ENCODE measurements around the gene KIF3C.
"Not testable (repeated sequence)": the region's sequence is repeated elsewhere in the genome, so short reads cannot be mapped to it uniquely, and the experiment has no call there.

KIF3C gene

DNA sequence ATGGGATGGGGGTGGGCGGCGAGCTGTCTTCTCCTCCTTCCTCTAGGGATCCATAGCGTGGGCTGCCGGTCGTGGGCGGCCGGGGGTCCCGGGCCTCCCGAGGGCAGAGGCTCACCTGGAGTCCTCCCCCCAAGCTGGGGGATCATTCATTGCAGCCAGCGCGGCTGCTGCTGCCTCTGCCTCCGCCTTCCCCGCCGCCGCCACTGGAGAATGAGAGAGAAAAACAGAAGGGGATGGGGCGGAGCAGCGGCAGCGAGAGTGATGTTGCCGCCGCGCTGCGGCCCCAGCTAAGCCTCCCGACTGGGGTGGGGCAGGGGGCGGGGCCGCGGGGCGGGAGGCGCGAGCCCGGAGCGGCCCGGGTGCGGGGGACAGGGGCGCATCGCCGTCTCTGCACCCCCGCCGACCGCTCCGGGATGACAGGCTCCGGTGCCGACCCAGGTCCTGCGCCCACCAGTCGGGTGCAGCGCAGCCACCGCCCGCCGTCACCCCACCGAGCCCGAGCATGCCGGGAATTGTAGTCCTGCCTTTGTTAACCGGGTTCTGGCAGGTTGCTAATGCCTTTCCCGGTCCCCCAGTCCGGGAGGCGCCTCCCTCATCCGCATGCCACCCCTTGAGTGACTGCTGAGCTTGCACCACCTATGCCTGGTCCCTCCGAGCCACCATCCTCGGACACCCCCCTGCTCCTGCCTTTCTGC is at the start of gene KIF3C:
KIF3C (minus strand) TSS at position 225 of the 695 bp plus-strand sequence. CDS start 580 bp downstream, outside the sequence.
- Histone ChIP-seq H3K4me3 (ENCODE audit: low read depth in 1 of 2, low read length in 2 of 2) (peak within 1 kb of the TSS; percentile 70 to 79), H3K4me1 (ENCODE audit: insufficient read depth, low read length) (peaks cover 42% of the 10 kb centered on the region), H3K36me3 (ENCODE audit: insufficient read depth, low read length) (no peaks in the 10 kb centered on the region), H3K27me3 (ENCODE audit: control insufficient read depth in 1 of 2, insufficient read depth in 2 of 2, low read length in 2 of 2) (no peaks in the 10 kb centered on the region), H3K9me3 (ENCODE audit: low read length) (no peaks in the 10 kb centered on the region), H3K27ac (ENCODE audit: low read depth, low read length) (peak within 1 kb of the TSS; percentile 77), H3K9ac (ENCODE audit: low read length) (peak within 1 kb of the TSS; percentile 27)

DNA sequence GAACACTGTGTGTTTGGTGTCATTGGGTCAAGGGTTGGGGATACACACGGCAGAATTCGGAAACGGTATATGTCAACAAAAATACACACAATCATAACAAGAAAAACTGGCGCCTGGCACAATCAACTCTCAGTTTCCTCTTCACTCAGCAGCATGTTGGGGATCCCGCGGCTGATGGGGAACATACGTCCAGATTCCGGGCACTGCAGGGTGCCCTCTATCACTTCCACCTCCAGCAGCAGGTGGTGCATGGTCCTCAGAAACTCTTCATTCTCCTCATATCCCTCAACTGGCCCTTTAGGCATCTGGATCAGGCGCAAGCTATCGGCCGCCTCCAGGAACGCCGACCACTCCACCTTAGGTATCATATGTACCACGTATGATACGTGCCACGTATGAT is 45.8 kb upstream of the KIF3C start:
- H3K36me3 ChIP-seq (ENCODE audit: insufficient read depth, low read length); H3K9ac ChIP-seq (ENCODE audit: low read length); H3K4me1 ChIP-seq (ENCODE audit: insufficient read depth, low read length); H3K27me3 ChIP-seq (ENCODE audit: control insufficient read depth in 1 of 2, insufficient read depth in 2 of 2, low read length in 2 of 2); H3K27ac ChIP-seq (ENCODE audit: low read depth, low read length); H3K4me3 ChIP-seq (ENCODE audit: low read depth in 1 of 2, low read length in 2 of 2); H3K9me3 ChIP-seq (ENCODE audit: low read length): not testable (repeated sequence)

DNA sequence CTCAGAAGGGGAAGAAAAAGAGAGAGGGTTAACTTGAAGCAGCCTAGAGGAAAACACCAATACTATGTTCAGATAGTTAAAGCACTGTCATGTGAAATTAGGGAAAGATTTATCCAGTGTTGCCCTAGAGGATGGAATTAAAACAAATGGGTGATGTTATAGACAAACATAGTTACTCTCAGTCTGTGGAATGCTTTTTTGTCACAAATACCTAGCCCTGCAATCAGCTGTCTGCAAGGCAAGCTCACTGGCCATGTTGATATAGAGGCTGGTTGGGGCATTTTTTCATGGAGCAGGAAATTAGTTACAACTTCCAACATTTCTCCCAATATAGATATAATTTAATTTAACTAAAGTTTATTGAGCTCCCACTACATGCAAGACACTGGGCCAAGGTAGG is 43.2 kb upstream of the KIF3C start:
- Histone ChIP-seq H3K27me3 (ENCODE audit: control insufficient read depth in 1 of 2, insufficient read depth in 2 of 2, low read length in 2 of 2) (no peaks in the 10 kb centered on the region), H3K27ac (ENCODE audit: low read depth, low read length) (no peak overlapping the region), H3K4me1 (ENCODE audit: insufficient read depth, low read length) (no peaks in the 10 kb centered on the region), H3K4me3 (ENCODE audit: low read depth in 1 of 2, low read length in 2 of 2) (no peak overlapping the region), H3K9ac (ENCODE audit: low read length) (no peak overlapping the region), H3K9me3 (ENCODE audit: low read length) (no peaks in the 10 kb centered on the region), H3K36me3 (ENCODE audit: insufficient read depth, low read length) (no peaks in the 10 kb centered on the region)

DNA sequence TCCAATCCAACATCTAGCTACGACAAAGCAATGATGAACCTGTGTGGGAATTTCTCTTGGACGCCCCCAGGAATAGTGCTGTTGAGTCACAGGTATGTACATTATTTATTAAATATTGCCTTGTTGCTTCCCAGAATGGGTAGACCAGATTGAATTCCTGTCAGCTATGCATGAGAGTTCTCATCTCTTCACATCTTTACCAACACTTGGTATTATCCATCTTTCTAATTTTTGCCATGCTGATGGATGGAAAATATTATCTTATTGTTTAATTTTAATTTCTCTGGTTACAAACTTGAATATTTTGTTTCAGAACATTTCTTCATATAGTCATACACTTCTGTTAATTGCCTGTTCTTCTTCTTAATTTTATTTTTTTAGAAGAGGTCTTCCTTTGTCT is 42.0 kb upstream of the KIF3C start:
- Histone ChIP-seq H3K9ac (ENCODE audit: low read length) (no peak overlapping the region), H3K4me1 (ENCODE audit: insufficient read depth, low read length) (no peaks in the 10 kb centered on the region), H3K27ac (ENCODE audit: low read depth, low read length) (no peak overlapping the region), H3K9me3 (ENCODE audit: low read length) (no peaks in the 10 kb centered on the region), H3K4me3 (ENCODE audit: low read depth in 1 of 2, low read length in 2 of 2) (no peak overlapping the region), H3K27me3 (ENCODE audit: control insufficient read depth in 1 of 2, insufficient read depth in 2 of 2, low read length in 2 of 2) (no peaks in the 10 kb centered on the region), H3K36me3 (ENCODE audit: insufficient read depth, low read length) (no peaks in the 10 kb centered on the region)

DNA sequence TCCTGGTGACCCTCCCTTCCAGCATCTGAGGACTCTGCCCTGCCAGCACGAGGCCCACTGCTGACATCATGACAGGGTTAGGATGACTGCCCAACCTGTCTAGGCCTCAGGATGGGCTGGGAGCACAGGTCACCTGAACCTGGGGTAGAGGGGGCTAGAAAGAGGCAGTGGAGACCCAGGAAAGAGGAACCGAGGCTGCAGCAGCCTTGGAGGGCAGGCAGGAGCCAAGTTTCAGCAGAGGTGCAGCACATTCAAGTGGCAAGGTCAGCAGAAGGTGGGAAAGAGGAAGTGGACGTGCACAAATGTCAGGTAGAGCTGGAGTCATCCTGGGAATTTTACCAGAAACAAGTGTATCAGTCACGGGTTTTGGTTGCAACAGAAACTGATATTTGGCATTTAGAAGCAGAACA is 37.9 kb upstream of the KIF3C start:
- Histone ChIP-seq H3K27ac (ENCODE audit: low read depth, low read length) (no peak overlapping the region), H3K36me3 (ENCODE audit: insufficient read depth, low read length) (no peaks in the 10 kb centered on the region), H3K27me3 (ENCODE audit: control insufficient read depth in 1 of 2, insufficient read depth in 2 of 2, low read length in 2 of 2) (no peaks in the 10 kb centered on the region), H3K4me1 (ENCODE audit: insufficient read depth, low read length) (peaks cover 11% of the 10 kb centered on the region), H3K9ac (ENCODE audit: low read length) (no peak overlapping the region), H3K9me3 (ENCODE audit: low read length) (no peaks in the 10 kb centered on the region), H3K4me3 (ENCODE audit: low read depth in 1 of 2, low read length in 2 of 2) (no peak overlapping the region)

DNA sequence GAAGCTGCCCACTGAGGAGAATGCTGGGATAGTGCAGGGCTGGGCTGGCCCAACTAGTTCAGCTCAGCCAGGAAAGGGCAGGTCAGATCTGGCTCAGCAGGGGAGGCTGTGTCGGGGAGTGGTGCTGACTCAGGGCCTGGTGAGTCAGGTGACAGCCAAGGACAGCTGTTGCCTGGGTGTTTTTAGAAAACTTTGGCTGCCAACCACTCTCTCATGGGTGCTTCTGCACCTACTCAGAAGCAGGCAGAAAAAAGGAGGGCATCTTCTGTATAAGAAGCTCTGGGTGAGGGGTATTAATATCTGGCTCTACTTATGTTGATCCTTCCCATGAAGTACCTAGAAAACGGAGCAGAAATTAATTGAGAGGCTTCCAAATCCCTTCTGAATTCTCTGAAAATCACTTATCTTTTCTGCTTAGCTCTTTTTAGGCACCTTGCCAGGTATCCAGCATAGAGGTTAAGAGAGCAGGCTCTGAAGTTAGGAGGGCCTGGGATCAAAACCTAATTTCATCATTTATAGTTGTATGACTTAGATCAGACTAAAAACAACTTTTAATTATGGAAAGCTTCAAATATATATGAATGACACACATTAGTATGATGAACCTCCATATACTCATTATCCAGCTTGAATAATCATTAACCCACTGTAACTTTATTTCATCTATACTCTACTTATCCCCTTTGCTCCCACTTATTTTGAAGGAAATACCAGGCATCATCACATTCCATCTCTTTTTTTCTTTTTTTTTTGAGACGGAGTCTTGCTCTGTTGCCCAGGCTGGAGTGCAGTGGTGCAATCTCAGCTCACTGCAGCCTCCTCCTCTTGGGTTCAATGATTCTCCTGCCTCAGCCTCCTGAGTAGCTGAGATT is 36.1 kb upstream of the KIF3C start:
- H3K9me3 ChIP-seq (ENCODE audit: low read length): no peaks in the 10 kb centered on the region
- H3K27ac ChIP-seq (ENCODE audit: low read depth, low read length): no peak overlapping the region
- H3K36me3 ChIP-seq (ENCODE audit: insufficient read depth, low read length): no peaks in the 10 kb centered on the region
- peaks cover 11% of the 10 kb centered on the region for H3K4me1 ChIP-seq (ENCODE audit: insufficient read depth, low read length)
- H3K9ac ChIP-seq (ENCODE audit: low read length): no peak overlapping the region
- H3K4me3 ChIP-seq (ENCODE audit: low read depth in 1 of 2, low read length in 2 of 2): no peak overlapping the region
- no peaks in the 10 kb centered on the region for H3K27me3 ChIP-seq (ENCODE audit: control insufficient read depth in 1 of 2, insufficient read depth in 2 of 2, low read length in 2 of 2)

DNA sequence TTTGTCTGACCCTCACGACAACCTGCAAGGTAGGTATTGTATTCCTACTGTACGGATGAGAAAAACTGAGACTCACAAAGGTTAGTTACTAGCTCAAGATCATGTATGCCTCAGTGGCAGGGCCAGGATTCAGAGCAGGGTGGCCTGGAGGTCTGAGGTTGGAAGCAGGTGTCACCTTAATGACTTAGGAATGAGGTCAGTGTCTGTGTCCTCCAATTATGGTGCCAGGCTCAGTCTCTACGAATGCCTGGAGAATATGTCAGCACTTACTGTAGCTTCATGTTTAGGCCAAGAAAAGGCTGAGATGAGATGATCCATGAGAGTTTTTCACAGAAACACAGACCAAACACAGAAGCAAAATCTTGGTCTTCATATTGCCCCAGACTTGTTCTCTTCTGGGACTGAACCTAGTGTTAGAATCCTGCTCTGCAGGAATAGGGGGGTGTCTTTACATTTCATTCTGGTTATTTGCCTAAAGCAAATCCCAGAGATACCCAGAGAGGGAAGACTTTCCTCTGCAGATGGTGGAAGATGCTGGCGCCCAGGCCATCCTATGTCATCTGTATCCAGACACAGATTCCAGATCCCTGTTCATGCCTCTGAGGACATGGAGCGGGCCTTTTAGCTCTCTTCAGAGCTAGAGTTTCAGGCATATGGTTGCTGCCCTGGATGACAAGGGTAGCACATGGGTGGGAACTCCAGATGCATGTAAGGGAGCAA is 35.3 kb upstream of the KIF3C start:
- no peaks in the 10 kb centered on the region for H3K36me3 ChIP-seq (ENCODE audit: insufficient read depth, low read length)
- no peaks in the 10 kb centered on the region for H3K27me3 ChIP-seq (ENCODE audit: control insufficient read depth in 1 of 2, insufficient read depth in 2 of 2, low read length in 2 of 2)
- peaks cover 11% of the 10 kb centered on the region for H3K4me1 ChIP-seq (ENCODE audit: insufficient read depth, low read length)
- H3K4me3 ChIP-seq (ENCODE audit: low read depth in 1 of 2, low read length in 2 of 2): no peak overlapping the region
- no peaks in the 10 kb centered on the region for H3K9me3 ChIP-seq (ENCODE audit: low read length)
- H3K9ac ChIP-seq (ENCODE audit: low read length): no peak overlapping the region
- H3K27ac ChIP-seq (ENCODE audit: low read depth, low read length): no peak overlapping the region

DNA sequence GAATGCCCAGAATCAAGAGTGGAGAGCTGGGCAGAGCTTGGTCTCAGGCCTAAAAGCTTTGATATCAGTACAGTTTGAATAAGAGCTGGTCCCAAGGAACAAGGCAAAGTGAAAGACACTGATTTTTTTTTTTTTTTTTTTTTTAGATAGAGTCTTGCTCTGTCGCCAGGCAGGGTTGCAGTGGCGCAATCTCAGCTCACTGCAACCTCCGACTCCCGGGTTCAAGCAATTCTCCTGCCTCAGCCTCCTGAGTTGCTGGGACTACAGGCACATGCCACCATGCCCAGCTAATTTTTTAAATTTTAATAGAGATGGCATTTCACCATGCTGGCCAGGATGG is 34.4 kb upstream of the KIF3C start:
- H3K9me3 ChIP-seq (ENCODE audit: low read length); H3K36me3 ChIP-seq (ENCODE audit: insufficient read depth, low read length); H3K27ac ChIP-seq (ENCODE audit: low read depth, low read length); H3K9ac ChIP-seq (ENCODE audit: low read length); H3K27me3 ChIP-seq (ENCODE audit: control insufficient read depth in 1 of 2, insufficient read depth in 2 of 2, low read length in 2 of 2); H3K4me3 ChIP-seq (ENCODE audit: low read depth in 1 of 2, low read length in 2 of 2): not testable (repeated sequence)
- peaks cover 11% of the 10 kb centered on the region for H3K4me1 ChIP-seq (ENCODE audit: insufficient read depth, low read length)

DNA sequence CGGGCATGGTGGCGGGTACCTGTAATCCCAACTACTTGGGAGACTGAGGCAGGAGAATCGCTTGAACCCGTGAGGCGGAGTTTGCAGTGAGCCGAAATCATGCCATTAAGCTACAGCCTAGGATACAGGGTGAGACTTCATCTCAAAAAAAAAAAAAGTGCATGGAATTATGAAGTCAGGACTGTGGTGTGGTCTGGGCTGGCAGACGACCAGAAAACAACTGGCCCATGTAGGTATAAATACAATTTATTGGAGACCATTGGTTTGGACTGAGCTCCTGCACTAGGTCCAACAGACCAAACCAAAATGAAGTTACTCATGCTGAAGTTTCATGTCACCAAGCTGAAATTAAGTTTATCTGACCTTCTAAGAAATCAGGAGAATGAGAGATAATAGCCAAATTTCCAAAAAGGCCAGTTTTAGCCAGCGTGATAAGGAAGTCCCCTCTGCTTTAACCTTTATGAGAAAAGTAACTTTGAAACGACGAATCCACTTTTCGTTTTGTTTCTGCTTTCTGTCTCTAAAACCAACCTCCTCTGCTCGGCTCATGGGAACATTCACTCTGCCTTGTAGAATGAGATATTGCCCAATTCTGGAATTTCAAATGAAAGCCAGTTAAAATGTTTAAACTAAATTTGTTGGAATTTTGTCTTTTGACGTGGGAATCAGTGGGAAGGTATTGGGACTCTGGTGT is 33.9 kb upstream of the KIF3C start:
- no peaks in the 10 kb centered on the region for H3K36me3 ChIP-seq (ENCODE audit: insufficient read depth, low read length)
- H3K4me3 ChIP-seq (ENCODE audit: low read depth in 1 of 2, low read length in 2 of 2): no peak overlapping the region
- no peak overlapping the region for H3K27ac ChIP-seq (ENCODE audit: low read depth, low read length)
- H3K27me3 ChIP-seq (ENCODE audit: control insufficient read depth in 1 of 2, insufficient read depth in 2 of 2, low read length in 2 of 2): no peaks in the 10 kb centered on the region
- H3K9ac ChIP-seq (ENCODE audit: low read length): no peak overlapping the region
- no peaks in the 10 kb centered on the region for H3K9me3 ChIP-seq (ENCODE audit: low read length)
- peaks cover 11% of the 10 kb centered on the region for H3K4me1 ChIP-seq (ENCODE audit: insufficient read depth, low read length)

DNA sequence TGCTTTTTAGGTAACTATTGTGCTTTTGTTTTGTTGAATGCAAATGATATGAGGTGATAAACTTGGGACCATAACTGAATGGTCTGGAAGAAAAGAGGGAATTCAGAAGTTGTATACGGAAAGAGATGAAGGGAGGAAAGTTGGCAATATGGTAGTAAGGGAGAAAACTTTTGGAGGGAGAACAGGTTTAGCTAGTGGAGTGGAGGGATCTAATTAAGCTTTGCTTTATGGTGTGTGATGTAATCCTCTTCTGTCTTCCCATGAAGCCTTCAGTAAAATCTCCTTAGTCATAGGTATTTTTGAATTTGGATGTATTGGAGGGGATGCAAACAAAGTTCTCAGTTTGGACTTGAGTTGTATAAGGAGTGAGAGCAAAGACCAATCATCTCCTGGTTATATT is 31.4 kb upstream of the KIF3C start:
- no peaks in the 10 kb centered on the region for H3K27me3 ChIP-seq (ENCODE audit: control insufficient read depth in 1 of 2, insufficient read depth in 2 of 2, low read length in 2 of 2)
- no peaks in the 10 kb centered on the region for H3K36me3 ChIP-seq (ENCODE audit: insufficient read depth, low read length)
- H3K27ac ChIP-seq (ENCODE audit: low read depth, low read length): no peak overlapping the region
- peaks cover 11% of the 10 kb centered on the region for H3K4me1 ChIP-seq (ENCODE audit: insufficient read depth, low read length)
- no peak overlapping the region for H3K9ac ChIP-seq (ENCODE audit: low read length)
- H3K4me3 ChIP-seq (ENCODE audit: low read depth in 1 of 2, low read length in 2 of 2): no peak overlapping the region
- H3K9me3 ChIP-seq (ENCODE audit: low read length): no peaks in the 10 kb centered on the region

Measured in muscle layer of colon (tissue), 2 donors.